NCI-H1105 (cell line): Measurements from ENCODE around the gene MDH1.
"Not testable (repeated sequence)": the region's sequence is repeated elsewhere in the genome, so short reads cannot be mapped to it uniquely, and the experiment has no call there.

ENCODE experiments used
- DNase-seq: peaks from one replicate; lab custom pipeline; 2025; lab: John Stamatoyannopoulos, UW

Gene MDH1

DNA sequence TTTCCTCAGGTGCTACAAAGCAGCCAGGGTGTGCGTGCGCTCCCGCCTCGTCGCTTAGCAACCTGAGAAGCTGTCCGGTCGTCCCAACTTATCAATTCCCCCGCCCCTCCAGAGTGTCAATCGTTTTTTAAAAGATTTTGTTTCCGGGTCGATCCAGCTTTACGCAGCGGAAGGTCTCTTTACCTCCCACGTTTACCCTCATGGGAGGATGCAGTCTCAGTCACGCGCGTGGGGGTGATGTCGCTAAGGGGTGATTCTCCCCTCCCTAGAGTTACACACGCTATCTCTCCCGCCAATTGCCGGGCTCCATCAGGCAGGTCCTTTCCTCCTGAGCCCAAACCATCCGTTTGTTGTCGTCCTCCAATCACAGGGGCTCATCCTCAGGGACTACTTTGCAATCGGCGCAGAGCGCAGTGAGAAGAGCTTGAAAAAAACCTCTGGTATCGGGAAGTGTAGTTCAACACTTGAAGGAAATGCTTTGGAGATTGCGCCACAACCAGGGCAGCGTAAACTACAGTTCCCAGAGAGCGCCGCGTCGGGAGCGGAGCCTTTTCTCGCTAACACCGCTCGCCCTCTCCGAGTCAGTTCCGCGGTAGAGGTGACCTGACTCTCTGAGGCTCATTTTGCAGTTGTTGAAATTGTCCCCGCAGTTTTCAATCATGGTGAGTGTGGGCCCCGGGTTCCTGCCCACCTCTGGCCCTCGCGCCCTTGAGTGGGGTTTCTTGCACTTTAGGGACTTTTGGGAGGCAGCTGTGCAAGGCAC is at the start of gene MDH1, which contains the start of gene WDPCP:
Gene MDH1, plus strand, starts transcription at position 579 of the 763 bp plus-strand sequence. Its CDS starts 81 bp downstream, at position 660.
Gene WDPCP, minus strand, starts transcription at position 93 of the 763 bp plus-strand sequence. CDS start 206 bp downstream, outside the sequence.
- peak; percentile 98 for DNase-seq

DNA sequence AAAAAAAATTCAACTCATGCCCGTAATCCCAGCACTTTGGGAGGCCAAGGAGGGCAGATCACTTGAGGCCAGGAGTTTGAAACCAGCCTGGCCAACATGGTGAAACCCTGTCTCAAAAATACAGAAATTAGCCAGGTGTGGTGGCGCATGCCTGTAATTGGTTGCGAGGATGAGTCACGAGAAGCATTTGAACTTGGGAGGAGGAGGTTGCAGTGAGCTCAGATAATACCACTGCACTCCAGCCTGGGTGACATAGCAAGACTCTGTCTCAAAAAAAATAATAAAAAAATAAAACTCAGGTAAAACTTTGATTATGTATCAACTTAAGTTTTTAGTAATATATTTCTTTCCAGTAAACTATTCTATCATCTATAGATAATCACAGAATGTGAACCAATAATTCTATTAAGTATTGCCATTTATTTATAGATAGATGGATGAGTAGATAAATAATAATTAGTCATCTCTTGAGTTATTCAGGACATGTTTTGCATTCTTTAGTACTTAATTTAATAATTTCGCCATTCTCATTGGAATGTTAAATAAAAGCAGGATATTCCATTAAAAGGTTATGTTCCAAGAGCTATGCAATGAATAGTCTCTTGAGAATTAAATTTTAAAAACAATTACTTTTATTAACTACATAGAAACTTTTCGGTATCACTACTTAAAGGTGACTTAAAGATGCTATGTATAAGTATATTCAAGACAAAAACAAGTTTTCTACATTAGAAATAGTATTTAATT is 49.2 kb upstream of the MDH1 start:
- DNase-seq: no peak

DNA sequence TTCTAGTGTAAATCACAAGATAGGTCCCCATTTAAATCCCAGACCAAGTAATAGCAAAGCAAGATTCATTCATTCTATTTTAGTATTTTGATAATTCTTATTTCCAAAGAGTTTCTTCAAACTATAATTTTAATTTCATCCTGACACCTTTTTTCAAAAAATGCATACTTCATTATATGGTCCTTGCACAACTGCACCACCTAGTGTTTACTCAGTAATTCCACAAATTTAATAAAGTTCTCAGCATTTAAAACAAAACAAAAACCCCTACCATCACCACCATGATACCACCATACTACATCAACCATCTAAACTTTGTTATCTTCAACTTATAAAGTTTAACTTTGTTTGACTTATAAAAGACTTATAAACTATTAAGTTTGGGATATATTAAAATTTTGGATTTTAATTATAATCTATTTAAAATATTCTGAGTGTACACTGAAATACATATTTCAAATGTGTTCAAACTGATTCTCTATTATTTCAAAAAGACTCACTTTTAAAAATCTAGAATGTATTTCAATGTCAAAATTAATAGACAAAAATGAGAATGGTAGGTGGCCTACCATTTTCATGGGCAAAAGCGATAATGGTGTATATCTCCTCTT is 44.6 kb upstream of the MDH1 start:
- DNase-seq: no peak

DNA sequence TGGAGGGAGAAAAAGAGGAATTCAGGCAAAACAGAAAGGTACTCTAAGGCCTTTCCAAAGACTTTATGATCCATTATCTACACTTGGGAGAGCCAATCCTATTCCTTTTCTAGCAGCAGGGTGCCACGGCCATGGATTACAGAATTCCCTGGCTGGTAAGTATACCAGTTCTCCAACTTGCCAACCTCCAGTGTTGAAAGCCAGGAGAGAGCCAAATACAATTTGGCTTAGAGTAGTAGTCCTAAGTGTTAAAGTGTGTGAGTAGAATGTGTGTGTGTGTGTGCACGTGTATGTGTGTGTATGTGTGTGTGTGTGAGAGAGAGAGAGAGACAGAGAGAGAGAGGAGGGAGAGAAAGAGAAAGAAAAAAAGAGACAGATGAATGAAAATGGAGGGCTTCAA is 43.7 kb upstream of the MDH1 start:
- no peak for DNase-seq

DNA sequence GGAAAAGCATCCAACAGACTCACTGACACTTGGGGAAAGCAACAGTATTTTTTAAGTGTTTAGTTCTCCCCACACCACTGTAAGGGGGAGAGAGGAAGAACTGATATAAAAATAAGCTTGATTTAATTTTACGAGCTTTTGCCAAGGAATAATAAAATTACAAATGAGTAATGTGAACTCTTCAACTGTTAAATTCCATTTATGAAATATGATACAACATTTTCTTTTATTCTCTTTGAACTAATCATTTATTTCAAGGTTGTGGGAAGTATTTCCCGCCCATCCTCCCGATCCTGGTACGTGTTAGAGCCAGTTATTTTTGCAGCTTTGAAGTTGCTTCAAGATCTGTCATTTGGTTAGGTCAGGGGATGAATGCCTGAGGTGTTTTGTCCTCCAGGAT is 35.7 kb upstream of the MDH1 start:
- DNase-seq: no peak

DNA sequence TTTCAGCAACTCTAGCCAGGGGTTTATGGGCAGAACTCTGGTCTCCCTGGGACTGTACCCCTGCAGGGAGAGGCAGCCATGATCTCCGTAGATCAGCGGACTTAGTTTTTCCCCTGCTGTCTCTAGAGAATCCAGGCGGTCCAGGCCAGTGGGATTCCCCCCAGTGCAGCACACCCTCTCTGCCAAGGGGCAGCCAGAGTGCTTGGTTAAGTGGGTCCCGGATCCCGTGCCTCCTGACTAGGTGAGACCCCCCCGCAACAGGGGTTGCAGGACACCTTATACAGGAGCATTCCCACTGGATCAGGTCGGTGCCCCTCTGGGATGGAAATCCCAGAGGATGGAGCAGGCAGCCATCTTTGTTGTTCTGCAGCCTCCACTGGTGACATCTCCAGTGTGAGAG is 33.5 kb upstream of the MDH1 start:
- DNase-seq: no peak

DNA sequence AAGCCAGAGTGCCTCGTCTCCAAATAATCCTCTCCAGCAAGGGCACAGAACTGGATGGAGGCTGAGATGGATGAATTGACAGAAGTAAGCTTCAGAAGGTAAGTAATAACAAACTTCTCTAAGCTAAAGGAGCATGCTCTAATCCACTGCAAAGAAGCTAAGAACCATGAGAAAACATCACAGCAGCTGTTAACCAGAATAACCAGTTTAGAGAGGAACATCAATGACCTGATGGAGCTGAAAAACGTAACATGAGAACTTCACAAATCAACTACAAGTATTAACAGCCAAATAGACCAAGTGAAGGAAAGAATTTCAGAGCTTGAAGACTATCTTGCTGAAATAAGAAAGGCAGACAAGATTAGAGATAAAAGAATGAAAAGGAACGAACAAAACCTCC is 32.8 kb upstream of the MDH1 start:
- no peak for DNase-seq

DNA sequence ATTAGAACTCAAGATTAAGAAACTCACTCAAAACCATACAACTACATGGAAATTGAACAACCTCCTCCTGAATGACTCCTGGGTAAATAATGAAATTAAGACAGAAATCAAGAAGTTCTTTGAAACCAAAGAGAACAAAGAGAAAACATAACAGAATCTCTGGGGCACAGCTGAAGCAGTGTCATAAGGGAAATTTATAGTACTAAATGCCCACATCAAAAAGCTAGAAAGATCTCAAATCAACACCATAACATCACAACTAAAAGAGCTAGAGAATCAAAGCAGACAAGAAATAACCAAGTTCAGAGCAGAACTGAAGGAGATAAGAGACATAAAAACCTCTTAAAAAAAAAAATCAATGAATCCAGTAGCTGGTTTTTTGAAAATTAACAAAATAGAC is 30.9 kb upstream of the MDH1 start:
- DNase-seq: not testable (repeated sequence)

DNA sequence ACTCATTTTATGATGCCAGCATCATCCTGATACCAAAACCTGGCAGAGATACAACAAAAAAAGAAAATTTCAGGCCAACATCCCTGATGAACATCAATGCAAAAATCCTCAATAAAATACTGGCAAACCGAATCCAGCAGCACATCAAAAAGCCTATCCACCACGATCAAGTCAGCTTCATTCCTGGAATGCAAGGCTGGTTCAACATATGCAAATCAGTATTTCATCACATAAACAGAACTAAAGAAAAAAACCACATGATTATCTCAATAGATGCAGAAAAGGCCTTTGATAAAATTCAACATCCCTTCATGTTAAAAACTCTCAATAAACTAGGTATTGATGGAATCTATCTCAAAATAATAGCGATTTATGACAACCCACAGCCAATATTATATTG is 29.8 kb upstream of the MDH1 start:
- DNase-seq: not testable (repeated sequence)

DNA sequence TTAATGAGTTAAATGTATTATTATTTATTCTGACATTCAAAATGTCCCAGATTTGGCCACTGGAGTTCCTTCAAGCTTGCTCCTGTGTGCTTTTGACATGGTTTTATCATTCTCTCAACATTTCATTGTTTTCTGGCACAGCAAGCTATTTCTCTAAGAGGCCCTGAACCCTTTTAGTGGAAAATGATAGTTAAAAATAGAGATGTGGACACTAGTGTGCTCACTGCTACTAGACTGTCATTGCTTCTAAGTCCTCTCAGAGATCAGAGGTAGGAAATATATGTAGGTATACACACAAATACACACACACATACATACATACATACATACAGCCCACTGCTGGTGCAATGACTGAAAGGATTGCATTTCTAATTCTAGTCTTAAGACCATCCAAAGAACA is 26.0 kb upstream of the MDH1 start:
- DNase-seq: no peak

DNA sequence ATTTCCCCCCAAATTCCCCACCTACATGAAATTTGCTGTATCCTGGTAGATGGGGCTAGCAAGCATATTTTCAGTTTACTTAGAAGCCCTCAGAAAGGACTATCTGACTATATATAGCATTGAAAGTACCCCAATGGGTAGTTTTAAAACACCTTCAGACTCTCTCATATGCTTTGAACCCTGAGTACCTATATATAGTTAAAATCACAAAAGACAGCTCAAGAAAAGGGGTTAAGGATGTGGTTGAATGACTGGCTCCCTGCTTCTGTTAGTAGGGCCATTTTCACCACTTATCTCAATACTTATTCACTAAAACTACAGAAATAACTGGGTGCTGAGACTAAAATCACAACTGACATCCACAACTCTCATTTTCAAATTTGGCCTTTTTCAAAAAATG is 19.0 kb upstream of the MDH1 start:
- no peak for DNase-seq

DNA sequence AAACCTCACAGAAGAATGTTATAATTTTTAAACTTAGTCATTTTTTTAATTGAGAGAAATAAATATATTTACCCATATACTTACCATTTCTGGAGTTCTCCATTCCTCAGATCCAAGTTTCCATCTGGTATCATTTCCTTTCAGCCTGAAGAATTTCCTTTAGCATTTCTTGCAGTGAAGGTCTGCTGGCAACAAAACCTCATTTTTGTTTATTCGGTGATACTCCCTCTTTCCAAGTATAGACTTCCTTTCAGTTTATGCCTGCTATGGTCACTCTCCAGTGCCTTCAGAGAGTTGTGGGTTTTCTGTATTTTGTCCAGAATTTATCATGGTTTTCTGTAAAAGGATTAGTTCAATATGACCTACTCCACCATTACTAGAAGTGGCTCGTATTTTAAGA is 17.5 kb upstream of the MDH1 start:
- DNase-seq: no peak

DNA sequence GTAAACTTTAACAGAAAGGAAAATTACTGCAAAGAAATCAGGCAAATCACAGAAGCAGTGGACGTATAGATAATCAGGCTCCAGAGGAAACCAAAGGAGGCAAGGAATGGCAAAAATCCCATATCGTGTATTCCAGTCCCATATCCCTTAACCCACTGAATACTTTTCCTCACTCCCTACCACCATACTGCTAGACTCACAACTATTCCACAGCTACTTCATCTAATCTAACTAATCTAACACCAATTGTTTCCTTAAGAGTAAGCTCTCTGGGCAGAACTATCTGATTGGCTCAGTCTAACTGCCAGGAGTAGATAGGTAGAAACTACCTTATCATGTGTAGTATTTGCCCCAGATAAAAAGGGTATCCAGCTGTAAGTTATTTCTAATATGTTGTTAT is 16.8 kb upstream of the MDH1 start:
- no peak for DNase-seq

DNA sequence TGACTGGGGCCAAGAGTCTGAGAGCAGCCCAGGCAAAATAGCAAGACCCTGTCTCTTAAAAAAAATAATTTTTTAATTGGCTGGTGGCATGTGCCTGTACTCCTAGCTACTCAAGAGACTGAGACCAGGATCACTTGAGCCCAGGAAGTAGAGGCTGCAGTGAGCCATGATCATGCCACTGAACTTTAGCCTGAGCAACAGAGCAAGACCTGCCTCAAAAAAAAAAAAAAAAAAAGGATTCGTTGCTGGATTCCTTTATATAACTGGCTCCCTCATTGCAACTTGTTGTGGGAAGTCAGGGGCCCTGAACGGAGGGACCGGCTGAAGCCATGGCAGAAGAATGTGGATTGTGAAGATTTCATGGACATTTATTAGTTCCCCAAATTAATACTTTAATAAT is 15.7 kb upstream of the MDH1 start:
- not testable (repeated sequence) for DNase-seq

DNA sequence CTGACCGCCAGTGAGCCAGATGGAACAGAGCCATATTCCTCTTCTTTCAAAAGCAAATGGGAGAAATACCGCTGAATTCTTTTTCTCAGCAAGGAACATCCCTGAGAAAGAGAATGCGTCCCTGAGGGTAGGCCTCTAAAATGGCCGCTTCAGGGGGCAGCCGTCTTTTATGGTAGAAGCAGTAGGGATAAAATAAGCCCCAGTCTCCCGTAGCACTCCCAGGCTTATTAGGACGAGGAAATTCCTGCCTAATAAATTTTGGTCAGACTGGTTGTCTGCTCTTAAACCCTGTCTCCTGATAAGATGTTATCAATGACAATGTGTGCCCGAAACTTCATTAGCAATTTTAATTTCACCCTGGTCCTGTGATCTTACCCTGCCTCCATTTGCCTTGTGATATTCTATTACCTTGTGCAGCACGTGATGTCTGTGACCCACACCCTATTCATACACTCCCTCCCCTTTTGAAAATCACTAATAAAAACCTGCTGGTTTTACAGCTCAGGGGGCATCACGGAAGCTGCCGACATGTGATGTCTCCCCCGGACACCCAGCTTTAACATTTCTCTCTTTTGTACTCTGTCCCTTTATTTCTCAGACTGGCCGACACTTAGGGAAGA is 14.9 kb upstream of the MDH1 start:
- not testable (repeated sequence) for DNase-seq

DNA sequence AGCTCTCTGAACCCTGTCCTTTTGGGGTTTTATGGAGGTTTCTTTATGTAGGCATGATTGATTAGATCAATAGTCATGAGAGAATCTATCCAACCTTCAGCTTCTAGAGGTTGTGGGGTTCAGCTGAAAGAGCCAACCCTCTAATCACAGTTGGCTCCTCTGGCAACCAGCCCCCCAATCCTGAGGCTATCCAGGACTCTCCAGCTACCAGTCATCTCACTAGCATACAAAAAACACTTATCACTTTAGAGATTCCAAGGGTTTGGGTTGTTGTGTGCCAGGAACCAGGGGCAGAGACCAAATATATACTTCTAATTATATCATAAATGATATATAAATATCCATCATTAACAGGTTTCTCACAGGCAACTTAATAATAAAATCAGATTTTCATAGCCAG is 12.2 kb upstream of the MDH1 start:
- no peak for DNase-seq

DNA sequence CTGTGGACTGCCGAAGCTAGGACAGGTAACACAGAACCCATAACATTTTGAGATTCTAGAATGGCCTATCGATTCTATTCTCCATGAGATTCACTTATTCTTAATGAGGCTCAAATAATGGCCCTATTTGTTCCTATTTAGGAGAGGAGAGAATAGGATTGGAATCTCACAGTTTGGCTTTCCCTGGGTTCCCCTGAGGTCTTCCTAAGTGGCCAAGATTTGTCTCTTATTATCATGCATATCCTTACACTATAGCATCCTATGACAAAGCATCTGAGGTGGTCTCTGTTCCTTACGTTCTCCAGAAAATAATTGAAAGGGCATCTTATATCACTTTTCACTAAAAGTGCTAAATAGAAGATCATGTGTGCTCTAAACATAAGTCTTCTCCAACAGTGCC is 10.0 kb upstream of the MDH1 start:
- no peak for DNase-seq

DNA sequence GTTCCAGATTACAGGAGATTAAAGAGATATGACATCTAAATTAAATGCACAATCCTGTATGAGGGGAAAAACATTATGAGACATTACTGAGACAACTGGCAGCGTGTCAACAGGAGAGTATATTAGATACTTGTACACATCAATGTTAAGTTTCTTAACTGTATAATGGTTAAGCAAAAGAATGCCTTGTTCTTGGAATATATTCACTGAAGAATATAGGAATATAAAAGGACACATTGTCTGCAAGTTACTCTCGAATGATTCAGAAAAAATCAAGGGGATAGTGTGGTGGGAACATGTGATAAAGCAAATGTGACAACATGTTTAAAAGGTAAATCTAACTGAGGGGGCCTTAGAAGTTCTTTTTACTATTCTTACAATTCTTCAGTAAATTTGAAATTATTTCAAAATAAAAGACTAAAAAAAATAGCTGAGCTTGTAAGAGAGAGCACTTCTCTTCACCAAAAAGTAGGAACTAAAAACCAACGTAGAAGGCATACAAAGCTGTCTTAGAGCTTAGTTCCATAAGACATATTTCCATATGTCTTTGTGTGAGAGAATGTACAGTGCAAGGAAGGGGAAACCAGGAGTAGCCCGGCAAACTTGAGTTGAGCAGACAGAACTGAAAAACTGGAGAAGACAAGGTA is 8.0 kb upstream of the MDH1 start:
- no peak for DNase-seq

DNA sequence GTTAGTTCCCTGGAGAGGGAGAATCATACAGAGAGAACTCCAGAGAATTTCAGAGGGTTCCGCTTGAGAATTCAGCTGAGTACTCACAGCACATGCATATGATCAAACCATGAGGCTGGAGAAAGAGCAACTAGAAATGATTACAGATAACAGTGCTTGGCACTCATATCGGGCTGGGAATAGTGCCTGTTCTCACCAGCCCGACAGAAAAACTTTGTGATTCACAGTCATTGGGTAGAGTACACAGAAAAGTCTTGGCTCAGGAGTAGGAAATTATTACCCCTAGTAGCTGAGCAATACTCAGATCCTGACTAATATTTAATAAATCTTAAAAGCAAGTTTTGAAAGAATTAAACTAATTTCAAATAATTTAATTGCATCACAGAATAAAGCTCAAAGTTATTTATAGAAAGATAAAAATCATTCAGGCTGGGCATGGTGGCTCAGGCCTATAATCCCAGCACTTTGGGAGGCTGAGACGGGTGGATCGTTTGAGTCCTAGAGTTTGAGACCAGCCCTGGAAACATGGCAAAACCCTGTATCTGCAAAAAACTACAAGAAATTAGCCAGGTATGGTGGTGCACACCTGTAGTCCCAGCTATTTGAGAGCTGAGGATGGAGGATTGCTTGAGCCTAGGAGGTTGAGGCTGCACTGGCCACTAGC is 7.3 kb upstream of the MDH1 start:
- no peak for DNase-seq

DNA sequence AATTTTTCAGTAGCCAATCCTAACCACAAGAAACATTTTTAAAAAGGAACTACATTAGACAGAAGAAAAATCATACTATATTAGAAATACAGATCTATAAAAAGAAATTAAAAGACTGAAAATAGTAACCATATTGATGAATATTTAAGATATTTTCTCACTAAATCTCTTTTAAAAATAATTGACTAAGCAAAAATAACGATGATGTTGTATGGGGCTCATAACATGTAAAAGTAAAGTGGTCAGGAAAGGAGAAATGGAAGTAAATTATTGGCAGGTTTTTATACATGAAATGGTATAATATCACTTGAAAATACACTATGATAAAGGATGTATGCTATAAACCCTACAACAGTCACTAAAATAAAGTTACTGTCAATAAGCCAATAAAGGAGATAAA is 5.9 kb upstream of the MDH1 start:
- no peak for DNase-seq

DNA sequence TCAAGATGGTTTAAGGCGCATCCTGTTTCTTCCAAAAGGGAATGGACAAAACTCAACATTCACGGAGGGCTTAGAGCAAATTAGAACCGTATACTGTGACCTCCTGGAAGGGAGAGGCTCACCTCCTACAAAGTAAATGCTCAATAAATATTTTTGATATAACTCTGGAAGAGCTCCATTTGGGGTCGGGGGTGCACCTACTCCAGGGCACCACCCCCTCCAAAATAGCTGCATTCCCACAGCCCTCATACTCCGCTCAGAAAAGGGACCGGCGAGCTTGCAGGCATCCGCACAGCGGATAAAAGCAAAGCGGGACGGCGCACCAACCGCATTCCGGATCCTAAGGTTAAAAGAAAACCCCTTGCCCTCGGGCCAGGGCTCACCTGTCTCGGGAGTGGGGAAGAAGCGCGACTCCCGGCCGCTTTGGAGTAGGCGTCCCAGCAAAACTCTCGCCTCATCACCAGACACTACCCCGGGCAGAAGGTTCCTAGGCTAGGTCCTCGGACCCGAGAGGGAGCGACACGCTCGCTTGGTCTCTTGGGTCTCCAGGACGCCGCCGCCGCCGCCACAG is 864 bp upstream of the MDH1 start:
- no peak for DNase-seq
